HG02623 (cell line): Measurements from ENCODE around the gene CLDN8.

Experiments used
- ATAC-seq: cut with Tn5 transposase; IDR thresholded peaks from one replicate; pipeline ENCODE4 v1.9.1; 2021; ENCODE audit warnings: moderate library complexity; ENCODE audit not compliant: unreplicated experiment

CLDN8 gene

DNA sequence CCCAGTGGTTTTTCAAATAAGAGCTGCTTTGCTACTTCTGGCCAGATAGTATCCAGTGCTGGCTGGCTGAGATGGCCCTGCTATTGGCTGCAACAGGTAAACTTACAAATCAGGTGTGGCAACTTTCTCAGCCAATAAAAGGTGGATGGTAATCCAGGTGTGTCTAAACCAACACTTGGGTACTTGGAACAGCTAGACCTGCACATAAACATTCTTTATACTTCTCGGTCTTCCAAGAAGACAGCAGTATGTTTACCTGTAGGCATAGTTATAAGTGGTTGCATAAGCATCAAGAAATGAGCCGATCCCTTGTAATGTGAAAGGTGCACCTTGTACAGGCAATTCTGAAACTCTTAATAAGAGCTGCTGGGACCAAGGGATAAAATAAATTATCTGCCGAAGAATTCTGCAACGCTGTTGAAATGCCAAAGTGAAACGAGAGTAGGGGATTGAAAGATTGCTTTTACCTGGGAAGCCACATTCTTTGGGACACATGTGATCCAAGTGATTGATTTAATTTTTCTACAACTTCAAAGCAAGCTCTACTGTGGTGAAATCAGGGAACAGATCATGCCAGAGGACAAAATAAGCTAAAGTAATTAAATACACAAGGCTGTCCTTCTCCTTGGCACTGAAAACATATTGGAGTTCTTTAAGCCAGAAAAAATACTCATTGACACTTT is at the start of gene CLDN8:
CLDN8 (minus strand) TSS at position 57 of the 683 bp plus-strand sequence. CDS start 172 bp downstream, outside the sequence.
- no peak for ATAC-seq

DNA sequence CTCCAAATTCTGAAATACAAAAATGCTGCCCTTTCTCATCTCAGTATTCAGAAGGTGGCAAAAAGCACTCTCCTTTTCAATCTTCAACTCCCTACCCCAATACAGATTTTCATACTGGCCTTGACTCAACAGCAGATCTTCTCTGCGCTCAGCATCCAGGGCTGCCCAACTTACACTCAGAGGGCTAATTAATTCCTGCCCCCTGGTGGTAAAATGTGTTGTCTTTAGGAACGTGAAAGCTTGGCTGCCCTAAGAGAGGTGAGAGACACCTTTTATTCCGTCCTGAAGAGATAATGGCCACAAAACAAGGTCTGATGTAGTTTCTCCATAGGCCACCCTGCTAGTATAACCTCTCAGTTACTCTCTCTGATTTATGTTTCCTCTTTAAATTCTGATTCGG is 41.9 kb upstream of the CLDN8 start:
- ATAC-seq: no peak

DNA sequence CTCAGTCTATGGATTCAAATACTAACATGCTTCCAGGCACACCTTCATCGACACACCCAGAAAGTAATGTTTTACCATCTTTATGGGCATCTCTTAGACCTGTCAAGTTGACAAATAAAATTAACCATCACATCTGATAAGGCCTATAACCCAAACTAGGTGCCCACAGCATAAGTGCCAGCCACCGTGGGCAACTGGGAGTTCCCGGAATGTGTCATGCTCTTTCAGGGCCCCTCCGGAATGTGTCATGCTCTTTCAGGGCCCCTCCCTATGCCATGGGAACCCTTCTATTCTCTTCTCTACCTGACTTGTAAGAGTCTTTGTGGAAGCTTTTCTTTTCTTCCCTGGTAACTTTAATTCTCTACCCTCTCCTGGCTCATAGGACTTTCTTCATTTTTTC is 40.2 kb upstream of the CLDN8 start:
- ATAC-seq: no peak

GRCh38 chr21:30255679-30256078 is 39.8 kb upstream of the CLDN8 start:
- ATAC-seq: no peak

GRCh38 chr21:30251781-30252180 is 35.9 kb upstream of the CLDN8 start:
- no peak for ATAC-seq

- no peak for ATAC-seq
Measured at GRCh38 chr21:30249936-30250335, 34.0 kb upstream of the CLDN8 start.

- ATAC-seq: no peak
Measured at GRCh38 chr21:30248844-30249243, 32.9 kb upstream of the CLDN8 start.

DNA sequence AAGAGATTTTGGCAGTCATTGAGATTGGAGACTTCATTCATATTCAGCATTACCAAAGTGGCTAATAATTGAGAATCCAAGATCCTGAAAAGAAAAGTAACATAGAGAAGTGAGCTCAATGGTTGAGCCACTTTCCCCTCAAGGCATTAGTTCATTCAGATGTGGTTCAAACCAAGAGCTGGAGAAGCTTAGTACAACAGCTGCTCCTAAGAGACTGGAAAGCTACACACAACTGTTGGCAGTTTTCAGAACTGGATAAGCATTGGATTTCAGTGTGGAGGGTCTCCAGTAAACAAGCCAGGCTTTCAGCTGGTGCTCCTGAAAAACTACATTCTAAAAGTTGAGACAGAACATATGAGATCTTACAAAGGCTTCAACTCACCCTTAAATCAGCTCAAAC is 29.2 kb upstream of the CLDN8 start:
- ATAC-seq: no peak

DNA sequence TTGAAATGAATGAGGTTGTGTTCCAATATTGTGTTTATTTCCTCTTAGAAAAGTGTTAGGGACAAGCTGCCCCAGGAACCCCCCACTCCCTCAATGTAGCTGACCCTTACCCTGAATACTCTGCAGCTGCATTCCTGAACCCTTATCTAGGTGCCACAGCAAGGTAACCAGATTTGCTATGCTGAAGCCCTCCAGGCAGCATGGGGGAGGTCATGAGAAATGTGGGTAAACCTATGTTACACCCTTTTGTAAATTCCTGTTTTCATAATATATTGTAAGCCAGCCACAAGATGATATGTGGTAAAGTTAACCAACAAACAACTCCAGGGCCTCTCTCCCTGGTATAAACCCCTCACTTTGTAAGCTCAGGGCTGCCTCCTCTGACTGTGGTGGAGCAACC is 27.8 kb upstream of the CLDN8 start:
- ATAC-seq: no peak

- no peak for ATAC-seq
Measured at GRCh38 chr21:30240661-30241060, 24.8 kb upstream of the CLDN8 start.

DNA sequence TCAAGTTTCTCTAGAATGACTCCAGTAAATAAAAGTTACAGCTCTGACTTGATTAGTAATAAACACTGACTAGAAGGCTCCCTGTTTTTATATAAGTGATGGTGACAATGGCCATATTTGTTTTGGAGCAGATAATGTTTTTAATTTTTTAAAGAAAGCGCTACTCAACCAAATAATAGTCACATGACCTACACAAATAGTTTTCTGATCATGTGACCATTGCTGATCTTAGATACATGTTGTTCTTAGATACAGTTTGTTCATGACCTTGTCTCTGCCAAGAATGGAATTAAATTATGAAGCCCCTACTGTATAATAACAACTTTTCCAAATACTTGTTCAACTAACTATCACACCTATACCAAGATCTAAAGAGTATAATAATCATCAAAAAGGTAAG is 22.3 kb upstream of the CLDN8 start:
- ATAC-seq: no peak

DNA sequence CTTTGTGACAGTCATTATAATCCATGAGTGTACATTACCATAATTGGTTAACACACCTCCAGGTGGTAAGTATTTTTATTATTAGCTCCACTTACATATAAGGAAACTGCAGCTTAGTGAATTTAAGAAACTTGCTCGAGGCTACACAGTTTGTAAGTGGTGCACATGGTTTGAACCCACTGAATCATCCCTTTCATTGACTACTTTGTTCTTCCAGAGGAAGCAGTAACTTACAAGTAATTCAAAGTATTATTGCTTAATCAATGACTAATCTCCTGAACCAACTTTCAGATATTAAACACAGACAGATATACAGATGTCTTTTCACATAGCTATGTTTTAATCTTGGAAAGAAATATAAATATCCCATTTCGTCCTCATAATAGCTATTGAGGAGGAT is 18.7 kb upstream of the CLDN8 start:
- no peak for ATAC-seq

DNA sequence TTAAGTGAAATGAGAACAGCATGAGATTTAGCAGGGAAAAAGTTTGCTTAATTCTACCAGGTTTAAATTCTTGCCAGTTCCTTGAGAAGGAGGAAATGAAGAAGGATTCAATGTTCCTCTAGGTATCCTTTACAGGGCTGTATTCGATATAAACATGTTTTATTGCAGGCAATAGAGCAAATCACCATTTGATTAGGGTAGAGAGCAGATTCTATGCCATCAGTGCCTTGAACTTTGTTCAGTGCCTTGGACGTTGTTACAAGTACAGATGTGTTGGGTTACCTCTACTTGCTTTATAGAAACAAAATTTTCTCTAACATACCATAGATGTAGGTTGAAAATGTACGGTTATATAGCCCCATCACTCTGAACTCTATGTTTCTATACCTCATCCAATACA is 18.2 kb upstream of the CLDN8 start:
- no peak for ATAC-seq

DNA sequence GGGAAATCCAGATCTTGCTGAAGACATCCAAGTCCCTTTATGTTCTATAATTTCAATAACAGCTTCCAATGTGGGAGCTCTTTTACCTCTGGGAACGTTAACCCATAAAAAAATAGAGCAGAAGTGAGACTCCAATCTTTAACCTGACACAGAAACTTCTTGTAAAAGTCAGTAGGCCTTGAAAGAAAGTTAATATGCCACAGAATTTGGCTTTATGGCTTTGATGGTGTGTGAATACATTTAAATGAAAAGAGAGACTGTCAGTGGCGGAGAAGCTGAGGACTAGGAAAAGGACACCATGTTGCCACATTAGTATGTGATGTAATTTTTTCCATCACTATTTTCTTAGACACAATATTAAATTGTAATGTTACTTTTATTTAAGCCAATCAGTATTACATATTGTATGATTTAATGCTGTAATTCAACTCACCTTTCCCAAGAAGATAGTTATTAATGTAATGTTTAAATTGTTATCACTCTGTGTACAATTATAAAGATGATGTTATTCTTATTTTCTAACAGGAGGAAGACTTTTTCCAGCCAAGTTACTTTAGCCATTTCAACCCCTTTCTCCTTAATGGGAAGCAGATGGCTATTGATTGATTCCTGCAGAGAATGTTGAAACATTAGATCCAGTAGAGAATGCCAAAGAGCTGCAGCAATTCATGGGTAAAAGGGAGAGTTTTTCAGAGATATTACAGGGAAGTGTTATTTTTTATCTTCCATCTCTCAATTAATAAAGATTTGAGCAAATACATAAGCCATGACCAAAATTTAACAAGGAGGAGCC is 17.5 kb upstream of the CLDN8 start:
- ATAC-seq: no peak

DNA sequence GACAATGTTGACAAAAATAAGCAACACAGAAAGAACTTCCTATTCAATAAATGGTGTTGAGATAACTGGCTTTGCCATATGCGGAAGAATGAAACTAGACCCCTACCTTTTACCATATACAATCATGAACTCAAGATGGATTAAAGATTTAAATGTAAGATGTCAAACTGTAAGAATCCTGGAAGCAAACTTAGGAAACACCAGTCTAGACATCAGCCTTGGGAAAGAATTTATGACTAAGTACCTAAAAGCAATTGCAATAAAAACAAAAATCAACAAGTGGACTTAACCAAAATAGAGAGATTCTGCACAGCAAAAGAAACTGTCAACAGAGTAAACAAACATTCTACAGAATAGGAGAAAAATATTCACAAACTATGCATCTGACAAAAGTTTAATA is 16.1 kb upstream of the CLDN8 start:
- ATAC-seq: no peak

GRCh38 chr21:30227633-30228404 is 11.9 kb upstream of the CLDN8 start:
- ATAC-seq: no peak

DNA sequence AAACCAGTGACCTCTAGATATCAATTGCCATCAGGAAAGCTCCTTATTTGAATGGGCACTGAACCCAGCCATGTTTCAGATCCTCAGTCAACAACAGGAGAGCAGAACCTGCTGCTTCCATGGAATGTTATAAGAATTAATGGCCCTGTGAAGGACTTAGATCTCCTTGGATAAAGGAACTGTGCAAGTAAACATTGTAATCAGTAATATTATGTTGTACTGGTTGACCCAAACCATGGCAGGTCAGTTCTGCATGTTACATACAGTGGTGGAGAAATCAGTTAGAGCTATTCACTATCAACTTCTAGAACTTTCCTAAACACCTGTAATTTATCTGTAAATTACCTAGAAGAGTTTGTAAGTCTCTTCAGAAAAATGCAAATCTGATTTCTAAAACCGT is 11.2 kb upstream of the CLDN8 start:
- no peak for ATAC-seq

DNA sequence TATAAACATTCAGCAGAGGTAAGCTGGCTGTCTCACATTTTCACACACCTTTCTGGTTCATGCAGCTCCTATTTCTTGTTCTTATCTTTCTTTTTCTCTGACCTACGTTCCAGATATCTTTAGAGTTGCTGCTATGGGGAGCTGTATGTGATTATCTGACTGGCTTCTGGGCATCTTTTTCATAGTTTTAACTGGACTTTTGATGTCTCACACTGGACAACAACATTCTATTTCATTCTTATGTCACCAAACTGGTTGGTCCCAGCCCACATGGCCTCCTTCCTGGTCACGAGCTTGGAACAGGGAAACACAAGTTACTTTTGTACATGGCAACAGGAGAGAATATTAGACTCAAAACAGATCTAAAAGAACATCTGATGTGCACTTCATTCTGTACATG is 7.7 kb upstream of the CLDN8 start:
- ATAC-seq: no peak

DNA sequence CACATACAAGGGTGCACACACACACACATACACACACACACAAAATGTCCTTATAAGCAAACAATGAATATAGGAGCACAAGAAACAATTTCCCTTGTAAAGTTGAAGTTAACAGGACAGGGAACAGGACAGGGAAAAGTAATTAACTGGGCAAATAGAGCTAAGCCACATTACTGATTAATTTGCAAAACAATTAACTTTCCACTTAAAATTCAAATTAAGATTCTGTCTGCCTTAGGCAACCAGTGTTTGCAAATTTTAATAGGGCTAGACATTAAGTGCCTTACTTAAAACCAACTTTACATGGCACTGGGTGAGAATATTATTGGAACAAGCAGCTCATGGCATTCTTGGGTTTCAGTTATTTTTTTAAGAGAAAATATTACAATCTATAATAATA is 6.8 kb upstream of the CLDN8 start:
- ATAC-seq: no peak

DNA sequence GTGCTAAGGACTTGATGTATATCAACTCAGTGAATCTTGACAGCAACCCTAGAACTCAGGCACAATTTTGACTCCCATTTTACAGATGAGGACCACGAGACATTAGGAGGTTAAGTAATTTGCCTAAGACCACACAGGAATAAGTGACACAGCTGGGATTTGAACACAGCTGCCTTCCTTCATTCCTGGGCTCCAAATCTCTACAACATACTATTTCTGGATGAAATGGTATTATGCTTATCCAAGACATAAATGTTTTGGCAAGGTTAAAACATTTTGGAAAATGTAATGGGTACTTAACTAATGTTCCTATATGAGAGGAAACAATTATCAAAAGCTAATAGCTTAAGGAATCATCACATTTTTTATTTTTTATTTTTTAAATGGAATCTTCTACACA is 4.8 kb downstream of the CLDN8 start:
- ATAC-seq: no peak

DNA sequence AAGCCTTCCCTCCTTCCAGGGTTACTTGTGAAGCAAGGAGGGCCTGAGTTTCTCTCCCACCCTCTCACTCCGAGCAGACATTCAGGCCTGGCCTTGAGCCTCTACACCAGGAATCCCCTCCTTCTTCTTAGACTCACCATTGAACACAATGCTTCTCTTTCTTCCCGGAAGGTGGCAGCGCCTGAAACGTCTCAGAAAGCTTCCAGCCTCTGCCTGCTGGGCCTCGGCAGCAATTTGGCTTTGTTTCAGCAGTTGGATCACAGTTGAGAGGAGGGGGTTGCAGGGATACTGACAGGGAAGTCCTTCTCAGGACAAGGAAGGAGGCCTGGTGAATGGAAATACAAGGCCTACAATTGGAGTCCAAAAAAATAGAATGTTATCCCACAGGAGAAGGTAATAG is 6.3 kb downstream of the CLDN8 start:
- no peak for ATAC-seq

GRCh38 chr21:30207252-30207579 is 8.7 kb downstream of the CLDN8 start:
- no peak for ATAC-seq
